HG03575 (cell line): ENCODE results near the gene CDH4.
"Not testable (repeated sequence)": the region's sequence is repeated elsewhere in the genome, so short reads cannot be mapped to it uniquely, and the experiment has no call there.

Experiments used
- ATAC-seq: cut with Tn5 transposase; IDR thresholded peaks from one replicate; pipeline ENCODE4 v1.9.1; 2021; ENCODE audit not compliant: unreplicated experiment, insufficient number of reproducible peaks, low FRiP score; ENCODE audit errors: extremely low read depth

CDH4 gene

GRCh38 chr20:61938839-61939690, 687.0 kb downstream of the CDH4 start:
- ATAC-seq: no peak

GRCh38 chr20:61939691-61940360, 687.8 kb downstream of the CDH4 start:
- ATAC-seq: no peak

GRCh38 chr20:61940491-61940890, 688.4 kb downstream of the CDH4 start:
- no peak for ATAC-seq

- ATAC-seq: no peak
Measured at GRCh38 chr20:61940976-61941720, 689.1 kb downstream of the CDH4 start.

GRCh38 chr20:61941721-61942405, 689.8 kb downstream of the CDH4 start:
- ATAC-seq: no peak

GRCh38 chr20:61942526-61942925, 690.5 kb downstream of the CDH4 start:
- no peak for ATAC-seq

GRCh38 chr20:61944967-61945366, 692.9 kb downstream of the CDH4 start:
- ATAC-seq: not testable (repeated sequence)

GRCh38 chr20:61945495-61945894, 693.4 kb downstream of the CDH4 start:
- not testable (repeated sequence) for ATAC-seq

- not testable (repeated sequence) for ATAC-seq
Measured at GRCh38 chr20:61948056-61948455, 696.0 kb downstream of the CDH4 start.

GRCh38 chr20:61948586-61949362, 696.7 kb downstream of the CDH4 start:
- ATAC-seq: no peak

- ATAC-seq: no peak
Measured at GRCh38 chr20:61949363-61949713, 697.3 kb downstream of the CDH4 start.

GRCh38 chr20:61949714-61950640, 697.9 kb downstream of the CDH4 start:
- no peak for ATAC-seq

GRCh38 chr20:61950641-61951071, 698.6 kb downstream of the CDH4 start:
- ATAC-seq: no peak

- ATAC-seq: no peak
Measured at GRCh38 chr20:61951695-61952533, 699.9 kb downstream of the CDH4 start.

GRCh38 chr20:61953037-61954021, 701.3 kb downstream of the CDH4 start:
- no peak for ATAC-seq
